GM21360 (cell line): ENCODE measurements around the gene MMP28.

Experiments
- ATAC-seq: cut with Tn5 transposase; IDR thresholded peaks from one replicate; pipeline ENCODE4 v1.9.1; 2021; ENCODE audit warnings: mild to moderate bottlenecking, moderate library complexity; ENCODE audit not compliant: unreplicated experiment

MMP28 gene

GRCh38 chr17:35745246-35745645, 50.2 kb downstream of the MMP28 start:
- no peak for ATAC-seq

DNA sequence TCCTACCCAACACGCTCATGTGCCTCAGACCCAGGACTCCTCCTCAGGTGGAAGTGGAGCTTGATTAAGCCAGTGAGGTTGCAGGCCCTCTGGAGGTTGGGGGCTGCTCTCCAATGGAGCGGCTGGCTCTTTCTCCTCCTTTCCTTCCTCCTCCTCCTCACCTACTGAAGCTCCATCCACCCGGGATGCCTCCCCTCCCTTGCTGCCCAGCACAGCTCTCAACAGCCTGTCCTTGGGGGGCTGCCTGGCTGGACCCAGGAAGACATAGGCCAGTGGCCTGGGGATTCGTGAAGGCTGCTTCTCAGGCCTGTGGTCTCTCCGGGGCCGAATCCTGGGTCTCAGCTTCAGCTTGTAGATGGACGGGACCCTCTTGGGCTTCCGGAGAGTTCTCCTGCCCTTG, 50.6 kb downstream of the MMP28 start:
- ATAC-seq: no peak

- ATAC-seq: no peak
Measured at GRCh38 chr17:35743626-35744328, 51.7 kb downstream of the MMP28 start.

DNA sequence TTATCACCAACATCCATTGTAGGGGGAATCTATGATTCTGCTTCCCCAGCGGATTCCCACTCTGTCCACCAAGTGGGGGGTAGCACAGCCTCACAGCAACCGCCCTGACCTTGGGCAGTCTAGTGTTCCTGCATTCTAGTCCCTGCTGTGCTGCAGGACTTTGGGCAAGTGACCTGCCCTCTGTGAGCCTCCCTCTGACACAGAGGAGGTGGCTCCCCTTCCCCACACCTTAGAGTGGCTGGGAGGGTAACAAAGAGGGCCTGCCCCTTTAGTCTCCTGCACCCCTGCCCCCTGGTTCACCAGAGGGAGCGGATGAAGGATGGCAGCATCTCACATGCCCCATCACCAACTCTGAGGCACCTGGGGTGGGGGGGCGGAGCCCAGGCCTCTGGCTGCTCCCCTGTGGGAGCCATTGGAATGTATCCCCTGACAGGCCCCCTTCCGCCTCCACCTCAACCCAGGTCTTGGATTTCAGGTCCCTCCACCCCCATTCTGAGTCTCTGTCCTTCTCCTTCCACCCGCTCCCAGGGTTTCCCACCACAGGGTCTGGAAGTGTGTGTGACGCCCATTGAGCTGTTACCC, 52.5 kb downstream of the MMP28 start:
- no peak for ATAC-seq

- ATAC-seq: no peak
Measured at GRCh38 chr17:35742496-35742895, 52.9 kb downstream of the MMP28 start.

- ATAC-seq: no peak
Measured at GRCh38 chr17:35740997-35741931, 54.2 kb downstream of the MMP28 start.

GRCh38 chr17:35740216-35740615, 55.2 kb downstream of the MMP28 start:
- ATAC-seq: no peak

DNA sequence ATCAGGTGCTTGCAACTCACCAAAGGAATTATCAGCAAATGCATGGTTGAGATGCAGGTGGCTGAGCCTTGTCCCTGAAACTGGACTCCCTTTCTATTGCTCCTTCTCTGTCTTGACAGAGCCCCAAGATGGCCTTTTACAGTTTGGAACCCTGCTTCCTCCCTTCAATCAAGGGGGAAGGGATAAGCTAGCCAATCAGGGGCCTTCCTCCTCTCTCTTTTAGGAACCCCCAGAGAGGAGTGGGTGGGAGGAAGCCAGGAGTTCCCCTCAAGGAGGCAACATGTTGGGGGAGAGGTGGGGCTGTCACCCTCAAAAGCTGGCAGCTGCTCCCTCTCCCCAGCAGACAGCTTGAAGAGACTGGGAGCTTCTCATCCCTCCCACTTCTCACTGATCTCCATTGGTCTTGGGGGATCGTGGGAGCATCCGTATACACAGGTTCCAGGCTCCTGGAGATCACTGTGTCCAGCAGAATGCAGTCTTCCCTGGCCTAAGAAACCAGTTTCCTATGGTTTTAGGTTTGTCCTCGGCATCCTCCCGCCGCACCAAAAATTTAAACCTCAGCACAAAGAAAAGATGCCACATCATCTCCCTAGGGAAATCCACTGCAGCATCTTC, 56.8 kb downstream of the MMP28 start:
- ATAC-seq: no peak

GRCh38 chr17:35736236-35736635, 59.2 kb downstream of the MMP28 start:
- no peak for ATAC-seq

DNA sequence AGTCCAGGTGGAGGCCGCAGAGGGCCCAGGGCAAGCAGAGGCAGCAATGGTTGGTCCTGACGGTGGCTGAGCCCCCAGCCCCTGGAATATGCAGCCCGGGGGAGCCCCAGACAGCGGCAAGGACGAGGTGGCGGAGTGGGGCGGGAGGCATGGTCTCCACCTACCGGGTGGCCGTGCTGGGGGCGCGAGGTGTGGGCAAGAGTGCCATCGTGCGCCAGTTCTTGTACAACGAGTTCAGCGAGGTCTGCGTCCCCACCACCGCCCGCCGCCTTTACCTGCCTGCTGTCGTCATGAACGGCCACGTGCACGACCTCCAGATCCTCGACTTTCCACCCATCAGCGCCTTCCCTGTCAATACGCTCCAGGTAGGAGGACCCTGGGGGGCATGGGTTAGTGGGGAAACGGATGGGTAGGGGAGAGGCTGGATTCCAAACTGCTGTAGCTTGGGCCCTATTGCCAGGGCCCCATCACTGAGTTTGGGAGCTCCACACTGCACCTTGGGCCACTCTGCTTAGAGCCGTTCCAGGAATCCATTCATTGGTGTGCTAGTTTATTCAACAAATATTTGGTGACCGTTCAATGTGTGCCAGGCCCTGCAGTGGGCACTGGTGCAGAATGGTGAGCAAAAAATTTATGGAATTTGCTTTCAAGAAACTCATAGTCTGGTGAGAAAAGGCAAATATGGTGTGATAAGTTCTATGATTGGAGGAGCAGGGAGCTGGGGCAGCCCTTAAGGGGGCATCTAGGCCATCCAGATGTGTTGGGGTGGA, 60.2 kb downstream of the MMP28 start:
- no peak for ATAC-seq

GRCh38 chr17:35734396-35734795, 61.0 kb downstream of the MMP28 start:
- no peak for ATAC-seq

- no peak for ATAC-seq
Measured at GRCh38 chr17:35733366-35733765, 62.1 kb downstream of the MMP28 start.

DNA sequence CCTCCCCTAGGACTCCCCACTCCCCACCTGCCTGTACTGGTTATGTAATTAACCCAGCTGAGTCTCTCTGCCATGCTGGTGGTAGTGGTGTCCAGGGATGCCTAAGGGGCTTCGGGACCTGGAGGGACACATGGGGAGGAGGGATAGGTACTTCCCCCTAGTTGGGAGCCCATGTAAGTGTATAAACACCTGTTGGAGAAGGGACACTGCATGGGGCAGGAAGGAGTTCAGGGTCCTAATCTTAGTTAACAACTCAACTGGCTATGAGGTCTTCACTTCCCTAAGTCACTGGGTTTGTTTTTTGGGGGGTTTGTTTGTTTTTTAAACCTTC, 62.7 kb downstream of the MMP28 start:
- no peak for ATAC-seq

DNA sequence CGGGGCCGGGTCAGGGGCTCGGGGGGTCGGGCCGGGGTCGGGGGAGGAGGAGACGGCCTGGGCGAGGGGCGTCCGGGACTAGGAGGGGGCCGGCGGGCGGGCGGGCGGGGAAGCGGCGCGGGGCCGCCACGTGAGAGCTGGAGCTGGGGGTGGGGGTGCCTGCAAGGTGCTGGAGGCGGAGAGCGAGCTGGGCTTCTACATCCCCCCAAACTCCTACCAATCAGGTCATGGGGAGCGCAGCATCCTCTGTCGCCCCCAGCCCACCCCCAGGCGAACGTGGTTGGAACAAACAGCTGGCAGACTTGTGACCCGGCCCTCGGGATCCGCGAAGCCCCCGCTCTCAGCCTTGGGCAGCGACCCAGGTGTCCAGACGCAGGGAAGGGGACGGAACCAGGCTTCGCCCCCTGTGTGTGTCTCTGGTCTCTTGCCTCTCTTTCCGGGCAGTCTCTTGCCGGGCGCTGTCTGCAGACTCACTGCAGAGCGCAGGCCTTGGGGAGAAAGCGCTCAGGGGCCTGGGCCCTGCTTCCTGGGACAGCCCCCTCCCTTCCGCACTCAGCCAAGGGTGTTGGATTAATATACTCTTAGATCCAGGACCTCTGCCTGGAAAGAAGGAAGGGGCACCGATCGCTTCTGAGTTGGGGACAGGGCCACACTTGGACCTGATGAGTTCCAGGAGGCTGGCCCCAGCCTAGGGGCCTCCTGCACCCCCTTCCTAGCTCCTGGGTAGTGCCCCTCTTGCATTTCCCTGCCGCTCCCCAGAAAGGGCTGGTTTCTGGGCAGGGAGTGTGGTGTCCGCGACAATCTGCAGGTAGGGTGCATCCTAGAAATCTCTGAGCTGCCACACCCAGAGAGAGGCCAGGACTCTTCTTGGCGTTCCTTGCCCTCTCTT, 63.3 kb downstream of the MMP28 start:
- ATAC-seq: no peak

DNA sequence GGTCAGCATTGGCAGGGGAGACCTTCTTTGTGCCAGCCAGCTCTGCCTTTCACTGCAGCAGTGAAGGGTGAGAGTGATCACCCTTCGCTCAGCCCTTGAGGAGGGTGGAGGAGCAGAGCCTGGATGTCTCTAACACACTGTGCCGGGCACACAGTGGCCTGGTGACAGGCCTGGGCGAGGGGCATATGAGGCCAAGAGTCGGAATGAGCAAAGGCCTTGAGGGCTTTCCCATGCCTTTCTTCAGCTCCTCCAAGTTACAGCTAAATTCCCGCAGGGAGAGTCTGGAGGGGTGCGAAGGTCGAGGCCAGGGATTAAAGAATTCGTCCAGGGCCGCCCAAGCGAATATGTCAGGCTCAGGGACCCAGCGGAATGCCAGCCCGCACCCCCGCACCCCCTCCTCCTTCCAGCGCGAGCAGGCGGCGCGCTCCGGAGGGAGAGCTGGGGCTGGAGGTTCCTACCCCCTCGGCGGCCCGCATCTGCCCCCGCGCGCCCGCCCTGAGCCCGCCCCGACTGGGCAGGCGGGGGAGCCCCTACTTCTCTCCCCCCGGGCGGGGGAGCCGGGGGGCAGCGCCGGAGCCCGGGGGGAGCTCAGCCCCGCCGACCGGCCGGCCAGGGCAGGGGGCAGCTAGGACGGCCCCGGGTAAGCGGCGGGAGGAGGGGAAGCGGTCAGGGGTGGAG, 64.1 kb downstream of the MMP28 start, which contains the start of gene RASL10B:
RASL10B (plus strand) TSS at position 401 of the 678 bp plus-strand sequence. CDS start 3,546 bp downstream, outside the sequence.
- no peak for ATAC-seq

- no peak for ATAC-seq
Measured at GRCh38 chr17:35730400-35731005, 64.9 kb downstream of the MMP28 start.

- no peak for ATAC-seq
Measured at GRCh38 chr17:35729405-35729833, 66.0 kb downstream of the MMP28 start.

DNA sequence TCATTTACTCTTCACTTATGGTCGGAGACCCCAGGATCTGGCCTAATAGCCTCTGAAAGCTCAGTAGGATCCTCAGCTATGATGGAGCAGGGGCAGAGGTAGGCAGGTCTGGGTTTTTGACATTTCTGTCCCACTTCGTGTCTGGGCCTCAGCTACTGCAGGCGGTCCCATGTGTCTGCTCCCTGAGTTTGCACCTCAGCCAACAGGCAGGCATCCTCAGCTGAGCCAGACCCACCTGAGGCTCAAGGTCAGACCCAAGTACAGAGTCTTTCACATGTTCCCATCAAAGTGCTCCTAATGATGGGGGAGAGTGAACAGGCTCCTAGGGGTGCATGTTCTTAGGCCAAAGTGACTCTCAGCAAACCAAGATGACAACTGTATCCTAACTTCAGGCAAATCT, 66.9 kb downstream of the MMP28 start:
- ATAC-seq: no peak

DNA sequence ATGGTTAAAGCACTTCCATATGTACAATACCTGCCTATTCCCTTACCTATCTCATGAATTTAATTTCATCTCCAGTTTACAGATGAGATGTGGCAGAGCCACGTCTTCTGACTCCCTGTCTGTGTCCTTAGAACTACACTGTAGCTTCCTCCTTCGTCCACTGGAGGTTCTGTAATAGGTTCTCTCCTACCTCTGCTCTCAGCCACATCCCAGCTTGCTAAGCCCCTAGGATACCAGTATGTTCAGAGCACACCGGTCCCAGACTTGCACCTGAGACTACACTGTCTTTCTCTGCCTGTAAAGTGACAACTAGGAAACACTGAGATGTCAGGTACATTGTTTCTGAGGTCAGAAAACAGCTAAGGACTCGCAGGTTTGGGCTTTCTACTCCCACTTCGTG, 67.8 kb downstream of the MMP28 start:
- ATAC-seq: no peak
